PC-9 (cell line): ENCODE data around the gene LRRC74A. TPM values are rescaled to one million over a fixed set of nuclear protein-coding genes. Genes with fewer than 3 reads are reported as not detected.

Source experiments
- BruUV-seq: library from RNA; stranded (reverse); fragments of 400-500 nt; replicated peaks from 2 replicates; lab custom pipeline; 2021; lab: Mats Ljungman, UMichigan
- CTCF ChIA-PET: fragments of 300-600 bp; sonication (Branson Sonifier 250); formaldehyde crosslinking; loops from one replicate; lab custom pipeline; 2022; ENCODE audit warnings: antibody characterized with exemption; lab: Charles Lee
- POLR2A ChIA-PET: fragments of 300-600 bp; sonication (Branson Sonifier 250); formaldehyde crosslinking; loops from one replicate; lab custom pipeline; 2022; ENCODE audit warnings: antibody characterized with exemption; ENCODE audit not compliant: unreplicated experiment; lab: Charles Lee
- DNase-seq, 2 experiments: peaks; one replicate each; pipeline versions ENCODE4 v3.0.0 to v3.0.0-alpha.2; 2015 to 2022; ENCODE audit warnings: mixed read lengths in 1 of 2
- H2AFZ ChIP-seq: fragments of 200-600 bp; sonication (generic); 2 replicates; pipeline ENCODE4 v1.8.1; 2017; ENCODE audit warnings: antibody characterized with exemption
- H3F3A ChIP-seq: fragments of 200-600 bp; sonication (generic); 2 replicates; pipeline ENCODE4 v1.8.1; 2017; ENCODE audit warnings: antibody characterized with exemption, mild to moderate bottlenecking, low read depth; ENCODE audit not compliant: insufficient read depth
- H3K27ac ChIP-seq: fragments of 200-600 bp; sonication (generic); 2 replicates; pipeline ENCODE4 v1.6.1; 2016; ENCODE audit warnings: mixed run types
- H3K27me3 ChIP-seq: fragments of 200-600 bp; sonication (generic); 2 replicates; pipeline ENCODE4 v1.6.1; 2016; ENCODE audit warnings: low read depth, mixed run types; ENCODE audit not compliant: insufficient read depth
- H3K36me3 ChIP-seq: fragments of 200-600 bp; sonication (generic); 2 replicates; pipeline ENCODE4 v1.6.1; 2016; ENCODE audit warnings: low read depth, mixed run types
- H3K4me1 ChIP-seq: fragments of 200-600 bp; sonication (generic); replicated peaks from 2 replicates; pipeline ENCODE4 v1.6.1; 2016; ENCODE audit warnings: mixed run types; ENCODE audit not compliant: insufficient read depth
- H3K4me2 ChIP-seq: fragments of 200-600 bp; sonication (generic); 2 replicates; pipeline ENCODE4 v1.6.1; 2017; ENCODE audit warnings: mixed run types
- H3K4me3 ChIP-seq: fragments of 200-600 bp; sonication (generic); 2 replicates; pipeline ENCODE4 v1.6.1; 2016; ENCODE audit warnings: mixed run types
- H3K79me2 ChIP-seq: fragments of 200-600 bp; sonication (generic); 2 replicates; pipeline ENCODE4 v1.6.1; 2017; ENCODE audit warnings: low read depth, mixed run types
- H3K9me2 ChIP-seq: fragments of 200-600 bp; sonication (generic); 2 replicates; pipeline ENCODE4 v1.8.1; 2017; ENCODE audit warnings: mild to moderate bottlenecking; ENCODE audit not compliant: insufficient read depth
- H3K9me3 ChIP-seq: fragments of 200-600 bp; sonication (generic); 2 replicates; pipeline ENCODE4 v1.8.1; 2016; ENCODE audit warnings: low read depth; ENCODE audit not compliant: insufficient read depth
- H4K20me1 ChIP-seq: fragments of 200-600 bp; sonication (generic); 2 replicates; pipeline ENCODE4 v1.8.1; 2017; ENCODE audit not compliant: insufficient read depth
- EZH2 ChIP-seq: fragments of 200-600 bp; sonication (generic); IDR thresholded peaks from 2 replicates; pipeline ENCODE4 v1.8.0; 2017; ENCODE audit warnings: antibody characterized with exemption, low read depth
- intact Hi-C: fragments of 100-400 bp; cut with micrococcal nuclease; formaldehyde crosslinking; loops from one replicate; pipeline ENCODE4 v1.10.0; 2022; ENCODE audit not compliant: unreplicated experiment
- total RNA-seq: library from RNA; stranded (reverse); gene quantifications from 2 replicates; pipeline ENCODE4 v1.2.3, GENCODE V29; 2021
- TF ChIP-seq, protein P1 (sequence below): fragments of 200-600 bp; sonication (generic); conservative IDR thresholded peaks from 2 replicates; pipeline ENCODE4 v1.6.1; 2017; ENCODE audit warnings: mixed run types, antibody characterized with exemption, mild to moderate bottlenecking, moderate library complexity

LRRC74A gene
- total RNA-seq, 1 experiment from 2014 or later = not detected

DNA sequence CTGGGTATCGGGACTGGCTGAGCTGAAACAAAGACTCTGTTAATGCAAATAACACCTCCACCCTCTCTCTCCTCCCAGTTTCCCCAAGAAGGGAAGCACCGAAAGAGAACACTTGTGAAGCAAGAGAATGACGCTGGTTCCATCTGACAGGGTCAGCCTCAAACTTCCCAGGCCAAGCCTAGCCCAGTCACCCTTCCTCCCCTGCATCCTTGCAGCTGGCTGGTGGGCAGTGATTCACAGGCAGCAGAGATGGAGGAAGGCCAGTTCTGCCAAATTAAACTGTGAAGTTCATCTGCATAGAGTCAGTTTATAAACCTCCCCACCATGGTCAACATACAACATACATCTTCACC lies 2.8 kb downstream of the LRRC74A start:
- no peaks in the 10 kb centered on the region for H3F3A ChIP-seq
- 0 out of 2 replicates have a peak, but pooled peaks cover 5% of the 10 kb centered on the region for H3K9me3 ChIP-seq
- no peaks in the 10 kb centered on the region for H3K4me1 ChIP-seq
- no peak for TF ChIP-seq EZH2
- TF ChIP-seq, protein P1, sequence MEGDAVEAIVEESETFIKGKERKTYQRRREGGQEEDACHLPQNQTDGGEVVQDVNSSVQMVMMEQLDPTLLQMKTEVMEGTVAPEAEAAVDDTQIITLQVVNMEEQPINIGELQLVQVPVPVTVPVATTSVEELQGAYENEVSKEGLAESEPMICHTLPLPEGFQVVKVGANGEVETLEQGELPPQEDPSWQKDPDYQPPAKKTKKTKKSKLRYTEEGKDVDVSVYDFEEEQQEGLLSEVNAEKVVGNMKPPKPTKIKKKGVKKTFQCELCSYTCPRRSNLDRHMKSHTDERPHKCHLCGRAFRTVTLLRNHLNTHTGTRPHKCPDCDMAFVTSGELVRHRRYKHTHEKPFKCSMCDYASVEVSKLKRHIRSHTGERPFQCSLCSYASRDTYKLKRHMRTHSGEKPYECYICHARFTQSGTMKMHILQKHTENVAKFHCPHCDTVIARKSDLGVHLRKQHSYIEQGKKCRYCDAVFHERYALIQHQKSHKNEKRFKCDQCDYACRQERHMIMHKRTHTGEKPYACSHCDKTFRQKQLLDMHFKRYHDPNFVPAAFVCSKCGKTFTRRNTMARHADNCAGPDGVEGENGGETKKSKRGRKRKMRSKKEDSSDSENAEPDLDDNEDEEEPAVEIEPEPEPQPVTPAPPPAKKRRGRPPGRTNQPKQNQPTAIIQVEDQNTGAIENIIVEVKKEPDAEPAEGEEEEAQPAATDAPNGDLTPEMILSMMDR = no peak
- BruUV-seq = no TSS peak
- H3K27ac ChIP-seq = no peak overlapping the region
- H2AFZ ChIP-seq = no peak overlapping the region
- no peak overlapping the region for H3K4me2 ChIP-seq
- H3K4me3 ChIP-seq = no peak overlapping the region
- H4K20me1 ChIP-seq = no peaks in the 10 kb centered on the region
- ChIA-PET POLR2A (no interaction called here), CTCF (no interaction called here)
- no peaks in the 10 kb centered on the region for H3K36me3 ChIP-seq
- H3K79me2 ChIP-seq = no peaks in the 10 kb centered on the region
- no peaks in the 10 kb centered on the region for H3K9me2 ChIP-seq
- peaks cover 96% of the 10 kb centered on the region for H3K27me3 ChIP-seq
- DNase-seq = no peak
- intact Hi-C loops = no loop called here

DNA sequence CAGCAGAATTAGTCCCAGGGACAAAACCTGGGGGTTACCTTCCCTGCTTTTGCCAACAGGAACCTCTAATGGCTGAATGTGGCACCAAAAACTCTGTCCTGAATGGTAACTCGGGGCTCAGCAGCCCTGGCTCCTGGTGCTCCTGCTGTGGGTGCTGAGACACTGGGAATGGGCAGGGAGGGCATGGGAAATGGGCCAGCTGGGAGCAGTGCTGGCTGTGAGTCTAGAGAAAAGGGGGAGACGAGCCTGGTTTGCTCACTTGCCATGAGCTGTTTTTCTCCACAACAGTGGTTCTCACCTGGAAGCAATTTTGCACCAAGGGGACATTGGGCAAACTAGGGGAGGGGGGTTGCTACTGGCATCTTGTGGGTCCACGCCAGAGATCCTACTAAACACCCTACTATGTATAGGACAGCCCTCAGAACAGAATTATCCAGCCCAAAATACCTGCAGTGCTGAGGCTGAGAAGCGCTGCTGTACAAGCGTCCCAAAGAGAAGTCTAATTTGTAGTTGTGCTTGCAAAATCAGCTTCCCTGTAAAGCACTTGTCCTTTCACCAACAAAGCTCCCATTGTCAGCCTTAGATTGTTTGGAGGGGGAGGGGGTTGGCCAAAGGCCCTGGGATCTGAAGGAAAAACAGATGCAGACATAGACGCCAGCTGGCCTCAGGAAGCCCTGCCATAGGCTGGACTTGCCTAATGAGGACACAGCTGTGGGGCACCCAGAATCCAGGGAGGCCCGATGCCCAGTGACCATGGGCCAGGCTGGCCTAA lies 3.6 kb downstream of the LRRC74A start:
- Histone ChIP-seq H3K4me2 (no peak overlapping the region), H2AFZ (no peak overlapping the region), H3K36me3 (no peaks in the 10 kb centered on the region), H3K4me1 (no peaks in the 10 kb centered on the region), H3K9me2 (no peaks in the 10 kb centered on the region), H3K9me3 (0 out of 2 replicates have a peak, but pooled peaks cover 5% of the 10 kb centered on the region), H3K79me2 (no peaks in the 10 kb centered on the region), H3K27ac (no peak overlapping the region), H3F3A (no peaks in the 10 kb centered on the region), H3K4me3 (no peak overlapping the region), H3K27me3 (peaks cover 97% of the 10 kb centered on the region), H4K20me1 (no peaks in the 10 kb centered on the region)
- DNase-seq = no peak
- intact Hi-C loops = no loop called here
- ChIA-PET POLR2A (interaction anchor here (0.5 kb wide), 1 partner anchor 344 kb away, joined by 37 read pairs; no protein-coding TSS in a partner anchor), CTCF (no interaction called here)
- TF ChIP-seq EZH2 = no peak
- TF ChIP-seq, protein P1 = no peak
- BruUV-seq = no TSS peak

DNA sequence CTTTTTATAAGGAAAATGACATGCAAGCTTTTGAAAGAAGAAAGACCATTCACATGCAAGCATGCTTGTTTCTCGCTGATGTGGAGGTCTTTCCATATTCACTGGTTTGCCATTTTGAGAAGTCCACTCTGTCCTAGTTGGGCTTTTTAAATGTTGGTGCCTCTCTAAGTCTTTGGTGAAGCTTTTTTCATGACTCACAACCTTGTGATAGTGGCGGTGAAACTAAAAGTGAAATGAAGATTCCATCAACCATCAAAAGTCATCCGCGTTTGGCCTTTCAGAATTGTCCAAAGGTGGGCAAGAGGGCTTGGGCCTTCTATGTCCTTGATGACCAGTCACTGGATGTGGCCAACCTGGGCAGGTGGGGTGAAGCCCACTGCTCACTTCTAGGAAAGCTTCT lies 4.3 kb downstream of the LRRC74A start:
- no peaks in the 10 kb centered on the region for H3F3A ChIP-seq
- no peaks in the 10 kb centered on the region for H3K36me3 ChIP-seq
- no peak overlapping the region for H2AFZ ChIP-seq
- ChIA-PET CTCF (no interaction called here), POLR2A (interaction anchor here (0.5 kb wide), 1 partner anchor 343 kb away, joined by 37 read pairs; no protein-coding TSS in a partner anchor)
- BruUV-seq = no TSS peak
- intact Hi-C loops = no loop called here
- H3K79me2 ChIP-seq = no peaks in the 10 kb centered on the region
- no peak overlapping the region for H3K4me3 ChIP-seq
- no peaks in the 10 kb centered on the region for H4K20me1 ChIP-seq
- H3K4me1 ChIP-seq = no peaks in the 10 kb centered on the region
- no peak for DNase-seq
- peaks cover 97% of the 10 kb centered on the region for H3K27me3 ChIP-seq
- H3K9me3 ChIP-seq = 0 out of 2 replicates have a peak, but pooled peaks cover 5% of the 10 kb centered on the region
- no peak overlapping the region for H3K4me2 ChIP-seq
- no peak for TF ChIP-seq EZH2
- TF ChIP-seq, protein P1 = no peak
- H3K27ac ChIP-seq = no peak overlapping the region
- no peaks in the 10 kb centered on the region for H3K9me2 ChIP-seq
